GM23338 (cell line): Measurements from ENCODE around the gene ADORA3. TPM values are rescaled to one million over a fixed set of nuclear protein-coding genes. Genes with fewer than 3 reads are reported as not detected.

Source experiments
- ATAC-seq: fragments of 200-7000 bp; cut with Tn5 transposase; 3 replicates; pipeline ENCODE4 v1.9.1; 2020
- DNase-seq: peaks from one replicate; pipeline ENCODE4 v3.0.0-alpha.2; 2015; ENCODE audit warnings: low spot score
- H2AFZ ChIP-seq: fragments of 200-600 bp; sonication (generic); 2 replicates; pipeline ENCODE4 v1.8.0; 2016; ENCODE audit warnings: antibody characterized with exemption, mild to moderate bottlenecking, moderate library complexity
- H3F3A ChIP-seq: fragments of 200-600 bp; sonication (generic); replicated peaks from 2 replicates; pipeline ENCODE4 v1.8.0; 2017; ENCODE audit warnings: antibody characterized with exemption, mixed run types, low read depth
- H3K27ac ChIP-seq: fragments of 200-600 bp; sonication (generic); 2 replicates; pipeline ENCODE4 v1.6.1; 2016; ENCODE audit warnings: low read depth
- H3K27me3 ChIP-seq: fragments of 200-600 bp; sonication (generic); 2 replicates; pipeline ENCODE4 v1.8.0; 2016; ENCODE audit warnings: mild to moderate bottlenecking, mixed run types, moderate library complexity; ENCODE audit not compliant: insufficient read depth
- H3K36me3 ChIP-seq: fragments of 200-600 bp; sonication (generic); 2 replicates; pipeline ENCODE4 v1.8.0; 2016; ENCODE audit warnings: mild to moderate bottlenecking; ENCODE audit not compliant: insufficient read depth
- H3K4me1 ChIP-seq: fragments of 200-600 bp; sonication (generic); 2 replicates; pipeline ENCODE4 v1.8.0; 2016; ENCODE audit warnings: mild to moderate bottlenecking, moderate library complexity; ENCODE audit not compliant: insufficient read depth
- H3K4me2 ChIP-seq: fragments of 200-600 bp; sonication (generic); 2 replicates; pipeline ENCODE4 v1.7.1; 2017; ENCODE audit warnings: mixed run types
- H3K4me3 ChIP-seq: fragments of 200-600 bp; sonication (generic); 2 replicates; pipeline ENCODE4 v1.6.1; 2016; ENCODE audit warnings: mixed run types
- H3K79me2 ChIP-seq: fragments of 200-600 bp; sonication (generic); replicated peaks from 2 replicates; pipeline ENCODE4 v1.8.0; 2017; ENCODE audit warnings: mild to moderate bottlenecking; ENCODE audit not compliant: insufficient read depth
- H3K9me2 ChIP-seq: fragments of 200-600 bp; sonication (generic); 2 replicates; pipeline ENCODE4 v1.8.0; 2017; ENCODE audit not compliant: insufficient read depth
- H4K20me1 ChIP-seq: fragments of 200-600 bp; sonication (generic); replicated peaks from 2 replicates; pipeline ENCODE4 v1.8.0; 2017; ENCODE audit warnings: mild to moderate bottlenecking; ENCODE audit not compliant: insufficient read depth
- H3K27ac Mint-ChIP-seq: 2 replicates; pipeline ENCODE4 v1.8.0; 2020; ENCODE audit warnings: inconsistent platforms, mild to moderate bottlenecking, moderate library complexity, mixed read lengths
- H3K27me3 Mint-ChIP-seq: 3 replicates; pipeline ENCODE4 v1.8.0; 2022; ENCODE audit warnings: low read depth, mild to moderate bottlenecking, moderate library complexity, mixed read lengths, inconsistent platforms; ENCODE audit not compliant: insufficient read depth, poor library complexity
- H3K36me3 Mint-ChIP-seq: 3 replicates; pipeline ENCODE4 v1.8.0; 2021; ENCODE audit warnings: low read depth, mild to moderate bottlenecking, inconsistent platforms, moderate library complexity, mixed read lengths
- H3K4me1 Mint-ChIP-seq: 3 replicates; pipeline ENCODE4 v1.8.0; 2020; ENCODE audit warnings: mild to moderate bottlenecking, inconsistent platforms, mixed read lengths
- H3K4me3 Mint-ChIP-seq: 3 replicates; pipeline ENCODE4 v1.8.0; 2021; ENCODE audit warnings: moderate library complexity, mild to moderate bottlenecking, inconsistent platforms, mixed read lengths
- H3K9me3 Mint-ChIP-seq: 3 replicates; pipeline ENCODE4 v1.8.0; 2020; ENCODE audit warnings: moderate library complexity, mild to moderate bottlenecking, inconsistent platforms, mixed read lengths
- CREB1 ChIP-seq: fragments of 250-450 bp; sonication (Bioruptor Pico); IDR thresholded peaks from 2 replicates; pipeline ENCODE4 v1.5.0; 2020; ENCODE audit warnings: low read depth, mild to moderate bottlenecking, moderate library complexity
- CTCF ChIP-seq, 2 experiments: fragments of 200-600 bp in 1 of 2; sonication (generic) in 1 of 2; conservative IDR thresholded peaks; 2 replicates each; pipeline versions ENCODE4 v1.5.1 to v1.6.1; 2016 to 2017; ENCODE audit warnings: antibody characterized with exemption in 2 of 2, low read depth in 2 of 2, mild to moderate bottlenecking in 2 of 2, moderate library complexity in 1 of 2
- ETS1 ChIP-seq: IDR thresholded peaks from 2 replicates; pipeline ENCODE4 v1.6.1; 2016; ENCODE audit warnings: antibody characterized with exemption
- EZH2 ChIP-seq: fragments of 200-600 bp; sonication (generic); IDR thresholded peaks from one replicate; pipeline ENCODE4 v1.8.0; 2017; ENCODE audit warnings: antibody characterized with exemption, mild to moderate bottlenecking, low read depth; ENCODE audit not compliant: unreplicated experiment
- EZH2phosphoT487 ChIP-seq: fragments of 200-600 bp; sonication (generic); IDR thresholded peaks from one replicate; pipeline ENCODE4 v1.8.1; 2018; ENCODE audit warnings: antibody characterized with exemption; ENCODE audit not compliant: unreplicated experiment
- JUNB ChIP-seq: IDR thresholded peaks from one replicate; pipeline ENCODE4 v1.6.1; 2016; ENCODE audit warnings: antibody characterized with exemption; ENCODE audit not compliant: unreplicated experiment
- NANOG ChIP-seq: IDR thresholded peaks from 2 replicates; pipeline ENCODE4 v1.6.1; 2016; ENCODE audit warnings: antibody characterized with exemption, borderline replicate concordance
- POLR2AphosphoS5 ChIP-seq: IDR thresholded peaks from 2 replicates; pipeline ENCODE4 v1.6.1; 2016; ENCODE audit warnings: antibody characterized with exemption, low read depth
- REST ChIP-seq: IDR thresholded peaks from one replicate; pipeline ENCODE4 v1.6.1; 2018; ENCODE audit warnings: antibody characterized with exemption; ENCODE audit not compliant: unreplicated experiment
- STAT1 ChIP-seq: IDR thresholded peaks from one replicate; pipeline ENCODE4 v1.6.1; 2016; ENCODE audit warnings: antibody characterized with exemption; ENCODE audit not compliant: unreplicated experiment
- ZNF114 ChIP-seq: fragments of 250-450 bp; sonication (Bioruptor Pico); IDR thresholded peaks from 2 replicates; pipeline ENCODE4 v1.5.0; 2020; ENCODE audit warnings: mild to moderate bottlenecking, moderate library complexity
- ZNF331 ChIP-seq: fragments of 250-450 bp; sonication (Bioruptor Pico); IDR thresholded peaks from 2 replicates; pipeline ENCODE4 v1.5.0; 2020; ENCODE audit warnings: low read depth, mild to moderate bottlenecking, moderate library complexity
- polyA plus RNA-seq: library from polyadenylated mRNA; unstranded; fragments of >200 nt; fragmentation: Nextera tagmentation; extraction: Ambion mirVana; gene quantifications from 2 replicates; pipeline ENCODE4 v1.2.1, GENCODE V29; 2016
- total RNA-seq: library from RNA; depleted of rRNA; stranded (reverse); fragments of >200 nt; shearing (Covaris generic); gene quantifications from 2 replicates; pipeline ENCODE4 v1.2.3, GENCODE V29; 2014

The ADORA3 gene
- total and polyA plus RNA-seq, 2 experiments from 2014 or later, result not detected

GRCh38 chr1:111486431-111486830 is 17.0 kb downstream of the ADORA3 start:
- Histone ChIP-seq H3K4me2 (no peak overlapping the region), H4K20me1 (no peaks in the 10 kb centered on the region), H3F3A (no peaks in the 10 kb centered on the region), H3K27ac (no peak overlapping the region), H3K36me3 (no peaks in the 10 kb centered on the region), H3K4me3 (no peak overlapping the region), H3K27me3 (no peaks in the 10 kb centered on the region), H3K9me2 (no peaks in the 10 kb centered on the region), H3K4me1 (no peaks in the 10 kb centered on the region), H3K79me2 (no peaks in the 10 kb centered on the region), H2AFZ (no peak overlapping the region)
- Mint-ChIP-seq H3K9me3 (no peaks in the 10 kb centered on the region), H3K4me1 (peaks cover under 1% of the 10 kb centered on the region; the same call in 1 of the 3 replicates), H3K27me3 (peaks cover 3% of the 10 kb centered on the region), H3K36me3 (no peaks in the 10 kb centered on the region), H3K27ac (no peak overlapping the region), H3K4me3 (no peak overlapping the region)
- DNase-seq (no peak), ATAC-seq (no peak)
- TF ChIP-seq CTCF (conservative IDR thresholded peaks at IDR 0.05; ENCODE audit: low read depth in 2 of 2), result no peak
- TF ChIP-seq STAT1, result no peak
- TF ChIP-seq EZH2phosphoT487, result no peak
- TF ChIP-seq ETS1, result no peak
- no peak for TF ChIP-seq NANOG
- TF ChIP-seq EZH2, result no peak
- no peak for TF ChIP-seq ZNF114 (CRISPR knock-in tag)
- TF ChIP-seq ZNF331, result no peak
- TF ChIP-seq JUNB, result no peak

GRCh38 chr1:111484391-111485026 is 18.9 kb downstream of the ADORA3 start:
- peaks cover 2% of the 10 kb centered on the region; the same call in 1 of the 3 replicates for H3K4me1 Mint-ChIP-seq
- H3K9me3 Mint-ChIP-seq, result no peaks in the 10 kb centered on the region
- Histone ChIP-seq H3K36me3 (no peaks in the 10 kb centered on the region), H3K27me3 (no peaks in the 10 kb centered on the region), H3K4me3 (no peak overlapping the region), H4K20me1 (no peaks in the 10 kb centered on the region), H3K27ac (no peak overlapping the region), H3K79me2 (no peaks in the 10 kb centered on the region), H2AFZ (no peak overlapping the region), H3K4me1 (no peaks in the 10 kb centered on the region), H3K9me2 (no peaks in the 10 kb centered on the region), H3K4me2 (no peak overlapping the region), H3F3A (no peaks in the 10 kb centered on the region)
- H3K36me3 Mint-ChIP-seq, result no peaks in the 10 kb centered on the region
- no peak for DNase-seq
- no peak overlapping the region for H3K4me3 Mint-ChIP-seq
- no peak overlapping the region for H3K27ac Mint-ChIP-seq
- no peak for ATAC-seq
- peaks cover 3% of the 10 kb centered on the region for H3K27me3 Mint-ChIP-seq
- TF ChIP-seq ETS1 (no peak), CREB1 (CRISPR knock-in tag) (no peak), POLR2AphosphoS5 (no peak), ZNF114 (CRISPR knock-in tag) (no peak), EZH2 (no peak), STAT1 (no peak), ZNF331 (no peak), REST (no peak), NANOG (no peak)
